GM12864 (cell line): ENCODE data around the gene THRB.

ENCODE experiments used
- DNase-seq: peaks from one replicate; pipeline ENCODE4 v3.0.0-alpha.2; 2011; ENCODE audit warnings: low read depth
- H3K4me3 ChIP-seq: 2 replicates; pipeline ENCODE4 v1.5.1; 2011; ENCODE audit warnings: mild to moderate bottlenecking, low read depth, low read length, control low read depth
- CTCF ChIP-seq: IDR thresholded peaks from 2 replicates; pipeline ENCODE4 v1.5.1; 2011; ENCODE audit warnings: low read depth, mild to moderate bottlenecking, moderate library complexity, low read length, control low read depth, inconsistent platforms; ENCODE audit errors: missing control alignments

Gene THRB

GRCh38 chr3:24224666-24225384 is 269.8 kb downstream of the THRB start:
- no peak overlapping the region for H3K4me3 ChIP-seq
- no peak for DNase-seq
- no peak for TF ChIP-seq CTCF

- TF ChIP-seq CTCF, result no peak
- no peak overlapping the region for H3K4me3 ChIP-seq
- no peak for DNase-seq
Measured at GRCh38 chr3:24222165-24222805, 272.4 kb downstream of the THRB start.

GRCh38 chr3:24220859-24221657 is 273.6 kb downstream of the THRB start:
- no peak for DNase-seq
- H3K4me3 ChIP-seq, result no peak overlapping the region
- TF ChIP-seq CTCF, result no peak

- no peak for TF ChIP-seq CTCF
- DNase-seq, result no peak
- no peak overlapping the region for H3K4me3 ChIP-seq
Measured at GRCh38 chr3:24215502-24215901, 279.1 kb downstream of the THRB start.

GRCh38 chr3:24211381-24211780 is 283.3 kb downstream of the THRB start:
- no peak overlapping the region for H3K4me3 ChIP-seq
- no peak for DNase-seq
- no peak for TF ChIP-seq CTCF

GRCh38 chr3:24202071-24202470 is 292.6 kb downstream of the THRB start:
- DNase-seq, result no peak

More at GRCh38 chr3:24202071-24202470, 292.6 kb downstream of the THRB start:
- H3K4me3 ChIP-seq, result no peak overlapping the region
- no peak for TF ChIP-seq CTCF
